Smooth muscle cell (in vitro differentiated cells): Measurements from ENCODE around the gene COL28A1. TPM values are rescaled to one million over a fixed set of nuclear protein-coding genes. Genes with fewer than 3 reads are reported as not detected.

Source experiments
- DNase-seq: peaks from one replicate; lab custom pipeline; 2025; ENCODE audit not compliant: unreplicated experiment; lab: John Stamatoyannopoulos, UW
- H2AFZ ChIP-seq: fragments of 200-600 bp; sonication (generic); 2 replicates; pipeline ENCODE4 v1.6.0; 2016; ENCODE audit warnings: antibody characterized with exemption, low read depth, mild to moderate bottlenecking
- H3F3A ChIP-seq: fragments of 200-600 bp; sonication (generic); 2 replicates; pipeline ENCODE4 v1.6.0; 2017; ENCODE audit warnings: antibody characterized with exemption, low read depth
- H3K27ac ChIP-seq: fragments of 200-600 bp; sonication (generic); 2 replicates; pipeline ENCODE4 v1.5.1; 2016; ENCODE audit warnings: low read depth, mild to moderate bottlenecking
- H3K27me3 ChIP-seq: fragments of 200-600 bp; sonication (generic); 2 replicates; pipeline ENCODE4 v1.6.1; 2016; ENCODE audit warnings: low read depth, mild to moderate bottlenecking
- H3K36me3 ChIP-seq: fragments of 200-600 bp; sonication (generic); 2 replicates; pipeline ENCODE4 v1.5.1; 2016; ENCODE audit warnings: low read depth
- H3K4me1 ChIP-seq: fragments of 200-600 bp; sonication (generic); 2 replicates; pipeline ENCODE4 v1.5.1; 2016; ENCODE audit warnings: low read depth
- H3K4me2 ChIP-seq: fragments of 200-600 bp; sonication (generic); 2 replicates; pipeline ENCODE4 v1.6.0; 2016; ENCODE audit warnings: mild to moderate bottlenecking
- H3K4me3 ChIP-seq: fragments of 200-600 bp; sonication (generic); 2 replicates; pipeline ENCODE4 v1.5.1; 2016; ENCODE audit warnings: mild to moderate bottlenecking
- H3K79me2 ChIP-seq: fragments of 200-600 bp; sonication (generic); 2 replicates; pipeline ENCODE4 v1.6.0; 2016; ENCODE audit warnings: low read depth, mild to moderate bottlenecking
- H3K9ac ChIP-seq: fragments of 200-600 bp; sonication (generic); 2 replicates; pipeline ENCODE4 v1.6.0; 2016; ENCODE audit warnings: low read depth
- H3K9me3 ChIP-seq: fragments of 200-600 bp; sonication (generic); replicated peaks from 2 replicates; pipeline ENCODE4 v1.5.1; 2016; ENCODE audit warnings: low read depth
- H4K20me1 ChIP-seq: fragments of 200-600 bp; sonication (generic); 2 replicates; pipeline ENCODE4 v1.6.0; 2016; ENCODE audit warnings: low read depth
- CTCF ChIP-seq: fragments of 200-600 bp; sonication (generic); IDR thresholded peaks from 2 replicates; pipeline ENCODE4 v1.5.1; 2017; ENCODE audit warnings: borderline replicate concordance, mild to moderate bottlenecking, antibody characterized with exemption; ENCODE audit not compliant: insufficient read depth, poor library complexity, severe bottlenecking
- WGBS: methylation state at CpG from one replicate; pipeline ENCODE4 v1.1.7; 2016; ENCODE audit warnings: low lambda C conversion rate; 5-methylcytosine and 5-hydroxymethylcytosine counted together
- polyA plus RNA-seq: library from polyadenylated mRNA; unstranded; fragments of >200 nt; fragmentation: Nextera tagmentation; extraction: Ambion mirVana; gene quantifications from 2 replicates; pipeline ENCODE4 v1.2.1, GENCODE V29; 2016
- total RNA-seq: library from RNA; depleted of rRNA; stranded (reverse); fragments of >200 nt; gene quantifications from 2 replicates; pipeline ENCODE4 v1.2.3, GENCODE V29; 2014

Gene COL28A1
- total RNA-seq (0.04 and 0.13 TPM in 2 replicates), polyA plus RNA-seq (not detected in 2 replicates)

GRCh38 chr7:7535691-7536090 is at the start of gene COL28A1:
TSS of gene COL28A1 (minus strand) at chr7:7535873. CDS start at chr7:7532875, 2,998 bp downstream.
- Histone ChIP-seq H2AFZ (no peak within 1 kb of the TSS), H3K36me3 (no peaks in the 10 kb centered on the region)

GRCh38 chr7:7584653-7585052 is 49.0 kb upstream of the COL28A1 start:
- TF ChIP-seq CTCF = no peak

More at GRCh38 chr7:7535691-7536090, at the start of gene COL28A1:
- DNase-seq = no peak
- no peak within 1 kb of the TSS for H3K27ac ChIP-seq
- no peaks in the 10 kb centered on the region for H3F3A ChIP-seq
- no peak within 1 kb of the TSS for H3K4me3 ChIP-seq
- H3K27me3 ChIP-seq = no peaks in the 10 kb centered on the region
- H4K20me1 ChIP-seq = no peaks in the 10 kb centered on the region
- H3K79me2 ChIP-seq = no peaks in the 10 kb centered on the region
- H3K4me1 ChIP-seq = no peaks in the 10 kb centered on the region
- H3K9me3 ChIP-seq = no peaks in the 10 kb centered on the region
- no peak within 1 kb of the TSS for H3K4me2 ChIP-seq
- TF ChIP-seq CTCF = no peak
- H3K9ac ChIP-seq = no peak within 1 kb of the TSS
- 70% methylated on average over 1 of the region's 1 CpG for WGBS

GRCh38 chr7:7583731-7584130 is 48.1 kb upstream of the COL28A1 start:
- 91% methylated on average over 2 of the region's 2 CpGs for WGBS
- TF ChIP-seq CTCF = no peak

More at GRCh38 chr7:7584653-7585052, 49.0 kb upstream of the COL28A1 start:
- Histone ChIP-seq H3K9me3 (no peaks in the 10 kb centered on the region), H3K27me3 (no peaks in the 10 kb centered on the region), H4K20me1 (peaks cover 4% of the 10 kb centered on the region), H3K4me1 (peaks cover 5% of the 10 kb centered on the region), H2AFZ (no peak overlapping the region), H3K4me2 (no peak overlapping the region), H3K79me2 (no peaks in the 10 kb centered on the region), H3K4me3 (no peak overlapping the region), H3K27ac (no peak overlapping the region), H3K36me3 (peaks cover 3% of the 10 kb centered on the region), H3K9ac (no peak overlapping the region), H3F3A (no peaks in the 10 kb centered on the region)
- DNase-seq = no peak
- WGBS = 83% methylated on average over 1 of the region's 1 CpG

GRCh38 chr7:7582596-7582995 is 46.9 kb upstream of the COL28A1 start:
- Histone ChIP-seq H3K27me3 (no peaks in the 10 kb centered on the region), H3K4me1 (peaks cover 5% of the 10 kb centered on the region), H3K9ac (no peak overlapping the region), H3K79me2 (peaks cover 4% of the 10 kb centered on the region), H3K9me3 (no peaks in the 10 kb centered on the region), H4K20me1 (peaks cover 4% of the 10 kb centered on the region), H2AFZ (no peak overlapping the region), H3F3A (no peaks in the 10 kb centered on the region), H3K36me3 (peaks cover 3% of the 10 kb centered on the region), H3K27ac (no peak overlapping the region), H3K4me3 (no peak overlapping the region), H3K4me2 (no peak overlapping the region)
- no peak for TF ChIP-seq CTCF
- 98% methylated on average over 1 of the region's 1 CpG for WGBS
- no peak for DNase-seq

More at GRCh38 chr7:7583731-7584130, 48.1 kb upstream of the COL28A1 start:
- Histone ChIP-seq H3K4me3 (no peak overlapping the region), H4K20me1 (peaks cover 4% of the 10 kb centered on the region), H3K9me3 (no peaks in the 10 kb centered on the region), H3K9ac (no peak overlapping the region), H3K4me2 (no peak overlapping the region), H3K27ac (no peak overlapping the region), H2AFZ (no peak overlapping the region), H3K79me2 (peaks cover 2% of the 10 kb centered on the region), H3K27me3 (no peaks in the 10 kb centered on the region), H3F3A (no peaks in the 10 kb centered on the region), H3K4me1 (peaks cover 5% of the 10 kb centered on the region), H3K36me3 (peaks cover 3% of the 10 kb centered on the region)
- no peak for DNase-seq
